Measurements from ENCODE around the gene AGPS.
"Not testable (repeated sequence)": the region's sequence is repeated elsewhere in the genome, so short reads cannot be mapped to it uniquely, and the experiment has no call there.

DNA sequence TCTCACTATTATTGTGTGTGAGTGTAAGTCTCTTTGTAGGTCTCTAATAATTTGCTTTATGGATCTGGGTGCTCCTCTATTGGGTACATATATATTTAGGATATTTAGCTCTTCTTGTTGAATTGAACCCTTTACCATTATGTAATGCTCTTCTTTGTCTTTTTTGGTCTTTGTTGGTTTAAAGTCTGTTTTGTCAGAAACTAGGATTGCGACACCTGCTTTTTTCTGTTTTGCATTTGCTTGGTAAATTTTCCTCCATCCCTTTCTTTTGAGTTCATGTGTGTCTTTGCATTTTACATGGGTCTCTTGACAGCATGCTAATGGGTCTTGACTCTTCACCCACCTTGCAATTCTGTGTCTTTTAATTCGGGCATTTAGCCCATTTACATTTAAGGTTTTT lies 35.4 kb downstream of the AGPS start:
- TF ChIP-seq, protein P1, sequence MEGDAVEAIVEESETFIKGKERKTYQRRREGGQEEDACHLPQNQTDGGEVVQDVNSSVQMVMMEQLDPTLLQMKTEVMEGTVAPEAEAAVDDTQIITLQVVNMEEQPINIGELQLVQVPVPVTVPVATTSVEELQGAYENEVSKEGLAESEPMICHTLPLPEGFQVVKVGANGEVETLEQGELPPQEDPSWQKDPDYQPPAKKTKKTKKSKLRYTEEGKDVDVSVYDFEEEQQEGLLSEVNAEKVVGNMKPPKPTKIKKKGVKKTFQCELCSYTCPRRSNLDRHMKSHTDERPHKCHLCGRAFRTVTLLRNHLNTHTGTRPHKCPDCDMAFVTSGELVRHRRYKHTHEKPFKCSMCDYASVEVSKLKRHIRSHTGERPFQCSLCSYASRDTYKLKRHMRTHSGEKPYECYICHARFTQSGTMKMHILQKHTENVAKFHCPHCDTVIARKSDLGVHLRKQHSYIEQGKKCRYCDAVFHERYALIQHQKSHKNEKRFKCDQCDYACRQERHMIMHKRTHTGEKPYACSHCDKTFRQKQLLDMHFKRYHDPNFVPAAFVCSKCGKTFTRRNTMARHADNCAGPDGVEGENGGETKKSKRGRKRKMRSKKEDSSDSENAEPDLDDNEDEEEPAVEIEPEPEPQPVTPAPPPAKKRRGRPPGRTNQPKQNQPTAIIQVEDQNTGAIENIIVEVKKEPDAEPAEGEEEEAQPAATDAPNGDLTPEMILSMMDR (IDR thresholded peaks at IDR 0.05; ENCODE audit: low read depth, low read length, missing input control), result not testable (repeated sequence)
- TF ChIP-seq FOXA2 (IDR thresholded peaks at IDR 0.05); TAF1 (conservative IDR thresholded peaks at IDR 0.05); REST (IDR thresholded peaks at IDR 0.05): not testable (repeated sequence)
